ENCODE measurements around the gene CCDC198.
A peak's percentile ranks its signal among the peaks of the same experiment; 100 is the strongest.

DNA sequence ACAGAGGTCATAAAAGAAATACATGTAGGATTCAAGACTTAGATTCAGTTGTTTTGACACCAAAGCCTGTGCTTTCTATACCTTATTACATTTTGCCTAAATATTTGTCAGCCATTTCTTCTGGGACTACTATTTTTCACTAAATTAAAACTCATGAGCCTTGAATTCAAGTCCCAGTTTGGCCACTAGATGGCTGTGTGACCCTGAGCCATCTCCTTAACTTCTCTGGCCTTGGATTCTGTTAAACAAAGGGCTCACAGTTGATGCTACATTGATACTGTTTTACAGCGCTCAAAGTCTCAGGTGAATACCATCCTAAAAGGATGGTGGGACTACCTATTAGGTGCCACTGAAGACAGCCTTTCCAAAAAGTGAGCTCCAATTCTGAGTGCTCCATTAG is 39.6 kb upstream of the CCDC198 start:
- TF ChIP-seq, protein P1, sequence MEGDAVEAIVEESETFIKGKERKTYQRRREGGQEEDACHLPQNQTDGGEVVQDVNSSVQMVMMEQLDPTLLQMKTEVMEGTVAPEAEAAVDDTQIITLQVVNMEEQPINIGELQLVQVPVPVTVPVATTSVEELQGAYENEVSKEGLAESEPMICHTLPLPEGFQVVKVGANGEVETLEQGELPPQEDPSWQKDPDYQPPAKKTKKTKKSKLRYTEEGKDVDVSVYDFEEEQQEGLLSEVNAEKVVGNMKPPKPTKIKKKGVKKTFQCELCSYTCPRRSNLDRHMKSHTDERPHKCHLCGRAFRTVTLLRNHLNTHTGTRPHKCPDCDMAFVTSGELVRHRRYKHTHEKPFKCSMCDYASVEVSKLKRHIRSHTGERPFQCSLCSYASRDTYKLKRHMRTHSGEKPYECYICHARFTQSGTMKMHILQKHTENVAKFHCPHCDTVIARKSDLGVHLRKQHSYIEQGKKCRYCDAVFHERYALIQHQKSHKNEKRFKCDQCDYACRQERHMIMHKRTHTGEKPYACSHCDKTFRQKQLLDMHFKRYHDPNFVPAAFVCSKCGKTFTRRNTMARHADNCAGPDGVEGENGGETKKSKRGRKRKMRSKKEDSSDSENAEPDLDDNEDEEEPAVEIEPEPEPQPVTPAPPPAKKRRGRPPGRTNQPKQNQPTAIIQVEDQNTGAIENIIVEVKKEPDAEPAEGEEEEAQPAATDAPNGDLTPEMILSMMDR (IDR thresholded peaks at IDR 0.05): peak; percentile 69
- TF ChIP-seq EZH2phosphoT487 (IDR thresholded peaks at IDR 0.05) (no peak), EZH2 (IDR thresholded peaks at IDR 0.05) (no peak)
